ENCODE data around the gene ENAM.

DNA sequence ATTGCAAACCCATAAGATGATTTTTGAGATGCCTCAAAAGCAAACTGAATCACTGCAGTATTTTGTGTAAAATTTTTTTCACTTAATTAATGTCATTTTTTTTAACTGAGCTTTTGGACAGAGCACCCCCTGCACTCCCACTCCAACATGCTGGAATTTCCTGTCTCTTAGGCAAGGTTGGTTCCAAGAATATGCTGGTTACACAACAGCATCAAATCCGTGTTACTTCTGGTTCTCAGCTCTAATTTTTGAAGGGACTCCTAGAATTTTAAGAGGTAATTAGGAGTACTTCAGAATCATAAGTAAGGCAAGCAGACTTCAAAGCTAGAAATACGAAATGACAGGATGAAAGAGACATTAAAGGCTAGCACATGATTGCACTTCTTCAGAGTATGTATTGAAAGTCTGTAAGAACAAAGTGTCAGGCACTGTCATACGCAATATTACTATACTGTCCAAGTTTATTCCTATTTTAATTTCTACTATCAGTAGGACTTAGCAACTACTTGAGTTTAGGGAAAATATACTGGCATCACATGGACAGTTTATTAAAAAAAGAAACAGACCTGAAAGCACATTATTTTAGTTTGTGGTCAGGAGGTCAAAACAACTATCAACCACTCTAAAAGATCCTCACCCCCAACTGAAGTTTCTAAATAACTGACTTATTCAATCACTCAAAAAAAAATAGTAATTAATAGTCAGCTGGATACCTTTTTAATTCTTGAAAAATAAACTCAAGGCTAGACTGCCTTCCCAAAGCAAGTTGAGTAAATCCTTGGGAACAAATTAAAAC lies 39.4 kb downstream of the ENAM start:
- TF ChIP-seq, protein P1, sequence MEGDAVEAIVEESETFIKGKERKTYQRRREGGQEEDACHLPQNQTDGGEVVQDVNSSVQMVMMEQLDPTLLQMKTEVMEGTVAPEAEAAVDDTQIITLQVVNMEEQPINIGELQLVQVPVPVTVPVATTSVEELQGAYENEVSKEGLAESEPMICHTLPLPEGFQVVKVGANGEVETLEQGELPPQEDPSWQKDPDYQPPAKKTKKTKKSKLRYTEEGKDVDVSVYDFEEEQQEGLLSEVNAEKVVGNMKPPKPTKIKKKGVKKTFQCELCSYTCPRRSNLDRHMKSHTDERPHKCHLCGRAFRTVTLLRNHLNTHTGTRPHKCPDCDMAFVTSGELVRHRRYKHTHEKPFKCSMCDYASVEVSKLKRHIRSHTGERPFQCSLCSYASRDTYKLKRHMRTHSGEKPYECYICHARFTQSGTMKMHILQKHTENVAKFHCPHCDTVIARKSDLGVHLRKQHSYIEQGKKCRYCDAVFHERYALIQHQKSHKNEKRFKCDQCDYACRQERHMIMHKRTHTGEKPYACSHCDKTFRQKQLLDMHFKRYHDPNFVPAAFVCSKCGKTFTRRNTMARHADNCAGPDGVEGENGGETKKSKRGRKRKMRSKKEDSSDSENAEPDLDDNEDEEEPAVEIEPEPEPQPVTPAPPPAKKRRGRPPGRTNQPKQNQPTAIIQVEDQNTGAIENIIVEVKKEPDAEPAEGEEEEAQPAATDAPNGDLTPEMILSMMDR (IDR thresholded peaks at IDR 0.05; ENCODE audit: low read length), result no peak
- no peak for TF ChIP-seq EZH2 (optimal IDR thresholded peaks at IDR 0.05; ENCODE audit: low read depth, low read length)
